Suprapubic skin (tissue), 3 donors: ENCODE results near the gene OSBPL3.

Experiments used
- POLR2A ChIP-seq, 2 donors: fragments of 450-650 bp; IDR thresholded peaks; one replicate each; pipeline ENCODE4 v1.6.1; 2017; ENCODE audit warnings: antibody characterized with exemption in 2 of 2, mild to moderate bottlenecking in 2 of 2, moderate library complexity in 2 of 2
- TF ChIP-seq, protein P1 (sequence below), 2 donors: fragments of 200-600 bp in 1 of 2; fragments of 450-650 bp in 1 of 2; sonication (generic) in 1 of 2; IDR thresholded peaks; one replicate each; pipeline ENCODE4 v1.5.1; 2016 to 2019; ENCODE audit warnings: antibody characterized with exemption in 2 of 2, mild to moderate bottlenecking in 1 of 2, moderate library complexity in 1 of 2

DNA sequence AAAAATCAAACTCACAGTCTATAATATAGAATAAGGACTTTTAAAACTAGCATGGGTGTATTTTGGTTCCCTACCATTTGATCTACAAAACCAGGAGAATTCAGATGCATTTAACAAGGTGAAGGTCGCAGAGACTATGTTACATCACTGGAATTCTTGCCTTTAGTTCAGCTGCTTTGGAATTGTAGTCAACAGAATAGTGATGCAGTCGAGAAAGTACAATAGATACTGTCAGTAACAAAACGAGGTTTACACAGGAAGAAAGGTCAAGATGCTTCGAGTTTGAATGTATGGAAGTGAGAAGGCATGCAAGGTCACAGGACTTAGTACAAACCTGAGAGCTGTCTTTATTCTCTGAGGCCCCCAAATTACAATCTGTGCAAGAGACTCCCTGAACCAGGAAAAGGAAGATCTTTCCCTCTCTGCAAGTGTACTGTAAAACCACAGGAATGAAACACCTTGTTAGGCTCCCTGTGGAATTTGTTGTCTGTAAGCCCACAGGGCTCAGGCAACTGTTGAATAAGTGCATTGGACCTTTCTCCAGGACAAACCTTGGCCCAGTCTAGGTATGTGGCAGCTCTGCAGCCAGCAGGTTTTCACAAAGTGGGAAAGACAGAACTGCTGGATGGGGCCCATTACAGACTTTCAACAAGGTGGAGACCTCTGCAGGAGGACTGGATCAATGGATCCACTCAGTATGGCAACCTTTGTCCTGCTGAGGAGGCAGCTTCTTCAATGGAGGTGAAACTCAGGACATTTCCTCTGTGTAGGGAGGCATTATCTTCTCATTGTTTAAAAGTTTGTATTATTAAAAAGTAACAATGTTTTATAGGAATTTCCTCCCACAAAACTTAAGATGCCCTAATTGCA, 121.6 kb downstream of the OSBPL3 start:
- TF ChIP-seq, protein P1, sequence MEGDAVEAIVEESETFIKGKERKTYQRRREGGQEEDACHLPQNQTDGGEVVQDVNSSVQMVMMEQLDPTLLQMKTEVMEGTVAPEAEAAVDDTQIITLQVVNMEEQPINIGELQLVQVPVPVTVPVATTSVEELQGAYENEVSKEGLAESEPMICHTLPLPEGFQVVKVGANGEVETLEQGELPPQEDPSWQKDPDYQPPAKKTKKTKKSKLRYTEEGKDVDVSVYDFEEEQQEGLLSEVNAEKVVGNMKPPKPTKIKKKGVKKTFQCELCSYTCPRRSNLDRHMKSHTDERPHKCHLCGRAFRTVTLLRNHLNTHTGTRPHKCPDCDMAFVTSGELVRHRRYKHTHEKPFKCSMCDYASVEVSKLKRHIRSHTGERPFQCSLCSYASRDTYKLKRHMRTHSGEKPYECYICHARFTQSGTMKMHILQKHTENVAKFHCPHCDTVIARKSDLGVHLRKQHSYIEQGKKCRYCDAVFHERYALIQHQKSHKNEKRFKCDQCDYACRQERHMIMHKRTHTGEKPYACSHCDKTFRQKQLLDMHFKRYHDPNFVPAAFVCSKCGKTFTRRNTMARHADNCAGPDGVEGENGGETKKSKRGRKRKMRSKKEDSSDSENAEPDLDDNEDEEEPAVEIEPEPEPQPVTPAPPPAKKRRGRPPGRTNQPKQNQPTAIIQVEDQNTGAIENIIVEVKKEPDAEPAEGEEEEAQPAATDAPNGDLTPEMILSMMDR (IDR thresholded peaks at IDR 0.05), result no peak
- TF ChIP-seq POLR2A (IDR thresholded peaks at IDR 0.05), result no peak
